Trophoblast cell (in vitro differentiated cells and primary cell): ENCODE data around the gene PSMG3.
"Not testable (repeated sequence)": the region's sequence is repeated elsewhere in the genome, so short reads cannot be mapped to it uniquely, and the experiment has no call there.

ENCODE experiments used
- DNase-seq, 2 donors: peaks; one replicate each; pipeline ENCODE4 v3.0.0-alpha.2; 2016
- H2AFZ ChIP-seq: 2 replicates; pipeline ENCODE4 v1.6.1; 2013; ENCODE audit warnings: low read length, moderate library complexity, mild to moderate bottlenecking; ENCODE audit not compliant: insufficient read depth, poor library complexity
- H2AK5ac ChIP-seq: 2 replicates; pipeline ENCODE4 v1.6.1; 2013; ENCODE audit warnings: mild to moderate bottlenecking, low read length
- H2BK120ac ChIP-seq: 2 replicates; pipeline ENCODE4 v1.6.1; 2013; ENCODE audit warnings: low read length, mild to moderate bottlenecking, moderate library complexity; ENCODE audit not compliant: insufficient read depth, poor library complexity
- H2BK12ac ChIP-seq: 2 replicates; pipeline ENCODE4 v1.6.1; 2013; ENCODE audit warnings: mild to moderate bottlenecking, low read length, moderate library complexity
- H2BK5ac ChIP-seq: 2 replicates; pipeline ENCODE4 v1.6.1; 2013; ENCODE audit warnings: low read length, low read depth, moderate library complexity, mild to moderate bottlenecking; ENCODE audit not compliant: poor library complexity
- H3K14ac ChIP-seq: 2 replicates; pipeline ENCODE4 v1.6.1; 2013; ENCODE audit warnings: mild to moderate bottlenecking, low read length
- H3K18ac ChIP-seq: 2 replicates; pipeline ENCODE4 v1.6.1; 2013; ENCODE audit warnings: mild to moderate bottlenecking, low read length
- H3K23ac ChIP-seq: 2 replicates; pipeline ENCODE4 v1.6.1; 2013; ENCODE audit warnings: low read length
- H3K27ac ChIP-seq: 2 replicates; pipeline ENCODE4 v1.5.1; 2013; ENCODE audit warnings: low read depth, mild to moderate bottlenecking, inconsistent platforms, low read length, moderate library complexity
- H3K27me3 ChIP-seq: 2 replicates; pipeline ENCODE4 v1.6.1; 2013; ENCODE audit warnings: inconsistent platforms, mild to moderate bottlenecking, low read length, moderate library complexity; ENCODE audit not compliant: insufficient read depth
- H3K36me3 ChIP-seq, 2 experiments: 1 replicate in 1 of 2; 2 replicates in 1 of 2; pipeline ENCODE4 v1.6.1; 2013; ENCODE audit warnings: low read length in 2 of 2, mild to moderate bottlenecking in 2 of 2, moderate library complexity in 1 of 2; ENCODE audit not compliant: insufficient read depth in 2 of 2, control insufficient read depth in 1 of 2
- H3K4ac ChIP-seq: 2 replicates; pipeline ENCODE4 v1.6.1; 2013; ENCODE audit warnings: low read depth, mild to moderate bottlenecking, low read length, moderate library complexity
- H3K4me1 ChIP-seq, 2 experiments: 1 replicate in 1 of 2; 2 replicates in 1 of 2; pipeline ENCODE4 v1.6.1; 2013; ENCODE audit warnings: low read length in 2 of 2, mild to moderate bottlenecking in 2 of 2, moderate library complexity in 1 of 2; ENCODE audit not compliant: insufficient read depth in 2 of 2, control insufficient read depth in 1 of 2
- H3K4me2 ChIP-seq: 2 replicates; pipeline ENCODE4 v1.6.1; 2013; ENCODE audit warnings: inconsistent platforms, mild to moderate bottlenecking, low read length, moderate library complexity
- H3K4me3 ChIP-seq: 2 replicates; pipeline ENCODE4 v1.5.1; 2013; ENCODE audit warnings: mild to moderate bottlenecking, low read depth, low read length, inconsistent platforms
- H3K79me1 ChIP-seq: one replicate; pipeline ENCODE4 v1.6.1; 2013; ENCODE audit warnings: low read length
- H3K79me2 ChIP-seq: 2 replicates; pipeline ENCODE4 v1.6.1; 2013; ENCODE audit warnings: low read length, mild to moderate bottlenecking; ENCODE audit not compliant: control insufficient read depth, insufficient read depth, poor library complexity
- H3K9ac ChIP-seq: 2 replicates; pipeline ENCODE4 v1.6.1; 2013; ENCODE audit warnings: mild to moderate bottlenecking, low read length
- H3K9me3 ChIP-seq: 2 replicates; pipeline ENCODE4 v1.6.1; 2013; ENCODE audit warnings: low read depth, mild to moderate bottlenecking, control low read depth, inconsistent platforms, low read length; ENCODE audit not compliant: insufficient read depth
- H4K12ac ChIP-seq: 2 replicates; pipeline ENCODE4 v1.6.1; 2013; ENCODE audit warnings: low read depth, mild to moderate bottlenecking, low read length, moderate library complexity
- H4K8ac ChIP-seq: 2 replicates; pipeline ENCODE4 v1.6.1; 2013; ENCODE audit warnings: low read depth, mild to moderate bottlenecking, low read length, moderate library complexity
- H4K91ac ChIP-seq: one replicate; pipeline ENCODE4 v1.6.1; 2013; ENCODE audit warnings: low read depth, mild to moderate bottlenecking, low read length, moderate library complexity
- WGBS: extraction: QIAGEN DNeasy Blood & Tissue Kit; methylation state at CpG from one replicate; pipeline ENCODE4 v1.1.7; 2013; ENCODE audit warnings: missing lambda C conversion rate; ENCODE audit not compliant: insufficient read length, insufficient coverage; ENCODE audit errors: extremely low coverage; 5-methylcytosine and 5-hydroxymethylcytosine counted together

PSMG3 gene

GRCh38 chr7:1583241-1583930 is 13.6 kb upstream of the PSMG3 start:
- no CpG with 5 or more reads among the region's 19 CpGs for whole genome bisulfite sequencing
- not testable (repeated sequence) for H3K4ac ChIP-seq, H4K8ac ChIP-seq, H4K12ac ChIP-seq, H2AFZ ChIP-seq, H3K9ac ChIP-seq, H4K91ac ChIP-seq, H3K14ac ChIP-seq, H2AK5ac ChIP-seq, H3K79me1 ChIP-seq, DNase-seq, H3K27ac ChIP-seq, H3K4me3 ChIP-seq, H2BK12ac ChIP-seq, H3K36me3 ChIP-seq, H2BK5ac ChIP-seq, H3K79me2 ChIP-seq, H2BK120ac ChIP-seq, H3K18ac ChIP-seq, H3K4me1 ChIP-seq, H3K23ac ChIP-seq, H3K4me2 ChIP-seq, H3K9me3 ChIP-seq, H3K27me3 ChIP-seq

DNA sequence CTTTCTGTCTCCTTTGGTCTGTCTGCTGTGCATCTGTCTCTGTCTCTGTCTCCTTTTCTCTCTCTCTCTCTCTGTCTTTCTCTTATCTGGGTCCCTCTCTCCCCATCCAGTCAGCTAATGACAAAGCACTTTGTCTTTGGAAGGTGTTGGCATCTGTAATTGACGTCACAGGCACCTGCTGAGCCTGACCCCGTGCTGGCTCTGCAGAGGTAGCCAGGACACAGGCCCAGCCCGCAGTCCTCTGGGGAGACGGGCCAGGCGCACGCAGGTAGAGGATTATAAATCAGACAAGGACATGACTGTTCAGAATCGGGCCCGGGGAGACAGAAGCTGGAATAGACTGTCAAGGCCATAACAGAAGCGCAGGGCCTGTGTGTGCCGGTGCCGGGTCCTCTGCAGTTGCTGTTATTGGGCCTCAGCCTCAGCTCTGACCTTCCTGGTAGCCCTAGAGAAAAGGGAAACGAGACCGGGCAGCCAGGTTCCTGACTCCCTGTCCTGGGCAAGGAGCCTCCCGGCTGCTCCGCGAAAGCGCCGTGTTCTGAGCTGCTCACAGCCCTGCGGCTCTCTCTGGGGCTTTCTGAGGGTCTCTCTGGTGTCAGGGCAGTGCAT is 10.7 kb upstream of the PSMG3 start:
- no peak overlapping the region for H3K14ac ChIP-seq
- DNase-seq, result no peak
- no peaks in the 10 kb centered on the region for H3K27me3 ChIP-seq
- H2AK5ac ChIP-seq, result no peak overlapping the region
- no peak overlapping the region for H3K23ac ChIP-seq
- no peak overlapping the region for H3K18ac ChIP-seq
- no peaks in the 10 kb centered on the region for H3K79me2 ChIP-seq
- H2AFZ ChIP-seq, result no peak overlapping the region
- no peak overlapping the region for H2BK5ac ChIP-seq
- peaks cover 0 to 7% of the 10 kb centered on the region in 2 experiments for H3K4me1 ChIP-seq
- no peak overlapping the region for H3K9ac ChIP-seq
- H4K8ac ChIP-seq, result no peak overlapping the region
- no peak overlapping the region for H4K12ac ChIP-seq
- no peak overlapping the region for H3K4ac ChIP-seq
- H3K4me2 ChIP-seq, result no peak overlapping the region
- no peak overlapping the region for H3K27ac ChIP-seq
- no peak overlapping the region for H4K91ac ChIP-seq
- peaks cover 3% of the 10 kb centered on the region for H3K9me3 ChIP-seq
- no peaks in the 10 kb centered on the region for H3K36me3 ChIP-seq
- no CpG with 5 or more reads among the region's 19 CpGs for WGBS
- no peak overlapping the region for H3K4me3 ChIP-seq
- no peak overlapping the region for H2BK12ac ChIP-seq
- no peak overlapping the region for H2BK120ac ChIP-seq
- no peaks in the 10 kb centered on the region for H3K79me1 ChIP-seq

- H2BK12ac ChIP-seq, result no peak overlapping the region
- no peak overlapping the region for H3K9ac ChIP-seq
- H3K4me2 ChIP-seq, result no peak overlapping the region
- H3K79me2 ChIP-seq, result no peaks in the 10 kb centered on the region
- H3K14ac ChIP-seq, result no peak overlapping the region
- no peak overlapping the region for H4K8ac ChIP-seq
- H2BK120ac ChIP-seq, result no peak overlapping the region
- H3K79me1 ChIP-seq, result no peaks in the 10 kb centered on the region
- H4K12ac ChIP-seq, result no peak overlapping the region
- H2AFZ ChIP-seq, result no peak overlapping the region
- H2BK5ac ChIP-seq, result no peak overlapping the region
- DNase-seq, result peak; percentile 65 to 77
- H3K23ac ChIP-seq, result no peak overlapping the region
- WGBS, result no CpG with 5 or more reads among the region's 14 CpGs
- H3K27me3 ChIP-seq, result no peaks in the 10 kb centered on the region
- no peaks in the 10 kb centered on the region for H3K36me3 ChIP-seq
- no peak overlapping the region for H2AK5ac ChIP-seq
- H3K4ac ChIP-seq, result no peak overlapping the region
- peaks cover 3% of the 10 kb centered on the region for H3K9me3 ChIP-seq
- H3K4me1 ChIP-seq, result peaks cover 0 to 7% of the 10 kb centered on the region in 2 experiments
- no peak overlapping the region for H3K4me3 ChIP-seq
- no peak overlapping the region for H4K91ac ChIP-seq
- no peak overlapping the region for H3K18ac ChIP-seq
- no peak overlapping the region for H3K27ac ChIP-seq
Measured at GRCh38 chr7:1579481-1580421, 9.9 kb upstream of the PSMG3 start.

GRCh38 chr7:1578513-1578912 is 8.7 kb upstream of the PSMG3 start:
- H3K27me3 ChIP-seq, result no peaks in the 10 kb centered on the region
- H3K18ac ChIP-seq, result no peak overlapping the region
- no peak overlapping the region for H3K4ac ChIP-seq
- no peak overlapping the region for H2AK5ac ChIP-seq
- no peaks in the 10 kb centered on the region for H3K79me2 ChIP-seq
- no peak overlapping the region for H2BK12ac ChIP-seq
- no peak overlapping the region for H2BK5ac ChIP-seq
- H3K4me3 ChIP-seq, result no peak overlapping the region
- H3K14ac ChIP-seq, result no peak overlapping the region
- H3K4me1 ChIP-seq, result peaks cover 0 to 7% of the 10 kb centered on the region in 2 experiments
- no peak for DNase-seq
- no peak overlapping the region for H2AFZ ChIP-seq
- 100% methylated on average over 4 of the region's 6 CpGs for WGBS
- H3K9ac ChIP-seq, result no peak overlapping the region
- H3K27ac ChIP-seq, result no peak overlapping the region
- H2BK120ac ChIP-seq, result no peak overlapping the region
- H4K12ac ChIP-seq, result no peak overlapping the region
- H4K8ac ChIP-seq, result no peak overlapping the region
- no peak overlapping the region for H3K4me2 ChIP-seq
- no peak overlapping the region for H4K91ac ChIP-seq
- H3K79me1 ChIP-seq, result no peaks in the 10 kb centered on the region
- H3K36me3 ChIP-seq, result no peaks in the 10 kb centered on the region
- no peak overlapping the region for H3K23ac ChIP-seq
- H3K9me3 ChIP-seq, result peaks cover 3% of the 10 kb centered on the region
